ENCODE data around the gene SLC7A5.
A peak's percentile ranks its signal among the peaks of the same experiment; 100 is the strongest.

Gene SLC7A5

DNA sequence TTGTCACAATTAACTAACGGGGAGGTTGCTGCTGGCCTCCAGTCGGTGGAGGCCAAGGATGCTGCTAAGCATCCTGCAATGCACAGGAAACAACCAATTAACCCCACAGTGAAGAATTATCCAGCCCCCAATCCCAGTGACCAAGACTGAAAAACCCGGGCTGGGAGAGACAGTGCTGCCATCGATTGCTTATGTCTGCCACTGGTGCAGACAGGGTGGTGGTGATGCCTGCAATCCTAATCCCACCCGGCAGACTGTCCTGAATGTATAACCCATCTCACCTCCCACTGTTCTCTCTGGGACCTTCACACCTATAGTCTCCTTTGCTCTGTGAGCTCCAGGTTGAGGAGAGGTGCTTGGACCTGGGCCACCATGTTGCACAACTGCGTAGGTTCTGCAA is 61.2 kb downstream of the SLC7A5 start:
- TF ChIP-seq ZFX (IDR thresholded peaks at IDR 0.05) = no peak
- TF ChIP-seq, protein P1, sequence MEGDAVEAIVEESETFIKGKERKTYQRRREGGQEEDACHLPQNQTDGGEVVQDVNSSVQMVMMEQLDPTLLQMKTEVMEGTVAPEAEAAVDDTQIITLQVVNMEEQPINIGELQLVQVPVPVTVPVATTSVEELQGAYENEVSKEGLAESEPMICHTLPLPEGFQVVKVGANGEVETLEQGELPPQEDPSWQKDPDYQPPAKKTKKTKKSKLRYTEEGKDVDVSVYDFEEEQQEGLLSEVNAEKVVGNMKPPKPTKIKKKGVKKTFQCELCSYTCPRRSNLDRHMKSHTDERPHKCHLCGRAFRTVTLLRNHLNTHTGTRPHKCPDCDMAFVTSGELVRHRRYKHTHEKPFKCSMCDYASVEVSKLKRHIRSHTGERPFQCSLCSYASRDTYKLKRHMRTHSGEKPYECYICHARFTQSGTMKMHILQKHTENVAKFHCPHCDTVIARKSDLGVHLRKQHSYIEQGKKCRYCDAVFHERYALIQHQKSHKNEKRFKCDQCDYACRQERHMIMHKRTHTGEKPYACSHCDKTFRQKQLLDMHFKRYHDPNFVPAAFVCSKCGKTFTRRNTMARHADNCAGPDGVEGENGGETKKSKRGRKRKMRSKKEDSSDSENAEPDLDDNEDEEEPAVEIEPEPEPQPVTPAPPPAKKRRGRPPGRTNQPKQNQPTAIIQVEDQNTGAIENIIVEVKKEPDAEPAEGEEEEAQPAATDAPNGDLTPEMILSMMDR (conservative IDR thresholded peaks at IDR 0.05) = no peak
- no peak overlapping the region for H3K27ac ChIP-seq

DNA sequence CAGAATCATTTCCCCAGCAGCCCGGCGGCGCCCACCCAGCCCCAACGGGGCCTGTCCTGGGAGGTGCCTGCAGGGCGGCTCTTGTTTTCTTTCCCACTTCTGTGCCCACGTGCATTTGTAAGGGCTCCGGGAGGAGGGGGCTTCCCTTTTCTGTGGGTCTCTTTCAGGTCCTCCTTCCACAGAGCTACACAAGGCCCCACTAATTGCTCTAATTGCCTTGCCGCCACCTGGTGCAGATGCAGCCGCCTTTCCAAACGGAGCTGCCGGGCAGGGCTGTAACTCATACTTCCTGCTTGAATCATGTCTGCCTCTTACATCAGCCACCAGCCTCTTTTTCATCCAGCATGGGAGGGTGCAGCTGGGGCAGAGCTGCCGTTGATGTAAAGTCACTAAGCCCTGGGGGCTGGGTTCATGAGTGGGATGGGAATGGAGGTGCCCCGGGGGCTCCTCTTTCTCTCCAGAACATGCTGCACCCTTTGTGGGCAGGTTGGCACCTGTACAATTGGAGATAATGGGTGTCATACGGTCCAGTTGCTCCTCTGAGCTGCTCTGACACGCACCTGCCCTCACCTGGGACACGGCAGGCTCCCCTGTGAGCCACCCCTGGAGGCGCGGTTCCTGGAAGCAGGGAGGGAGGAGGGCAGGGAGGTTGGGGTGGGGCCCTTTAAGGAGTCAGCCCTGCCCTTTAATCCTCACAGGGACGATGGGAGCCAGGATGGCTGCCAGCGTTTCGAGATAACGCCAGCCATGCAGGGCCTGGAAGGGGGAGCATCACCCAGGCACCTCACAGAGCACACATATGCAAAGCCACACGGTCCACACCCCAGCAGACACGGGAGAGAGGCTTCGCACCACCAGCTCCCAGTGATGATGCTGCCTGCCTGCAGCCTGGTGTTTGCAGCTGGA is 62.4 kb downstream of the SLC7A5 start:
- no peak for TF ChIP-seq ZFX (IDR thresholded peaks at IDR 0.05)
- TF ChIP-seq, protein P1 (conservative IDR thresholded peaks at IDR 0.05) = no peak
- peak overlapping the region; percentile 15; the same call in 1 of the 2 replicates for H3K27ac ChIP-seq

DNA sequence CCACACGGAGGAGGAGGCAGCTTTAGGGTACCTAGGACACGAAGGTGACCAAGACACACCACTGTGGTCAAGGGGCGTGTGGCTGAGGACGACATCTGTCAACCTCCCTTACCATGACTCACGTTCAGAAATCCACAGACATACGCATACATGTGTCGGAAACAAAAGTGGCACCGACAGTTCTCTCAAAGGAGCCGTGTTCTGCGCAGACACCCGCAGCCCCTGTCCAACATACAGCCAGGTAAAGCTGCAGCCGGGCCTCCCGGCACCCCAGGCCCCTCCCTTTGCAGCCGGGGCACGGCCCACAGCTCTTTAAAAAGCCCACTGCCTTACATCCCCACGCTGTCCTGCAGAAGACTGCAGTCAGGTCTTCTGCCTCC is 63.1 kb downstream of the SLC7A5 start:
- H3K27ac ChIP-seq = peak overlapping the region; percentile 15; the same call in 1 of the 2 replicates

DNA sequence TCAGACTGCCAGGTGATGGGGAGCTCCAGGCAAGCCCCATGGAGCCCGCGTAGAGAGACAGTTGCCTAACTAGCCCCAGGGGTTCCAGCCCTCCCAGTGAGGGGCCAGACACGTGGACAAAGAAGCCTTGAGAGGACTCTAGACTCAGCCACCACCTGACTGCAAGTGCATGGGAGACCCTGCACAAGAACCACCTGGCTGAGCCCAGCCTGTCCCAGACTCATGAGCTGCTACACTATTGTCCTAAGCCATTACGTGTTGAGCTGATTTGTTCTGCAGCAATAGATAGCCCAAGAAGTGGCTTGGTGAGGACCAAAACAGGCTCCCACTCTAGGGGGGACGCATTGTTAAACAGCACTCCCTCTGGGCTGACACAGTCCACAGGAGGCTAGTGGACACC is 65.9 kb downstream of the SLC7A5 start:
- TF ChIP-seq, protein P1 (conservative IDR thresholded peaks at IDR 0.05) = no peak
- TF ChIP-seq ZFX (IDR thresholded peaks at IDR 0.05) = no peak
- H3K27ac ChIP-seq = no peak overlapping the region

More for the DNA sequence above, 63.1 kb downstream of the SLC7A5 start:
- TF ChIP-seq ZFX (IDR thresholded peaks at IDR 0.05) = no peak
- TF ChIP-seq, protein P1 (conservative IDR thresholded peaks at IDR 0.05) = no peak

DNA sequence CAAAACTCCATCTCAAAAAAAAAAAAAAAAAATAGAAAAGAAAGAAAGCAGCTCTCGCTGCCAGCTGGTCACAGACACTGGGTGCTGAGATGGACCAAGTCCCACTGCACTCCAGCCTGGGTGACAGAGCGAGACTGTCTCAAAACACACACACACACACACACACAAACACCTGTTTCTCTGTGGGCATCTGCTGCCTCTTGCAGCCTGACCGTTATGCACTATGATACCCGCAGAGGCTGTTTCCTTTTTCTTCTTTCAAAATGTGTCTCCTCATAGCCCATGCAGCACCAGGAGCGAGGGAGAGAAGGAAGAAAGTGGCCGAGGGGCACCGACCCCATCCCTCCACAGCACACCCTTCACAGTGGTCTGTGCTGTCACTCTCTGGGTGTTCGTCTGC is 66.6 kb downstream of the SLC7A5 start:
- no peak overlapping the region for H3K27ac ChIP-seq
- TF ChIP-seq, protein P1 (conservative IDR thresholded peaks at IDR 0.05) = no peak
- TF ChIP-seq ZFX (IDR thresholded peaks at IDR 0.05) = no peak

DNA sequence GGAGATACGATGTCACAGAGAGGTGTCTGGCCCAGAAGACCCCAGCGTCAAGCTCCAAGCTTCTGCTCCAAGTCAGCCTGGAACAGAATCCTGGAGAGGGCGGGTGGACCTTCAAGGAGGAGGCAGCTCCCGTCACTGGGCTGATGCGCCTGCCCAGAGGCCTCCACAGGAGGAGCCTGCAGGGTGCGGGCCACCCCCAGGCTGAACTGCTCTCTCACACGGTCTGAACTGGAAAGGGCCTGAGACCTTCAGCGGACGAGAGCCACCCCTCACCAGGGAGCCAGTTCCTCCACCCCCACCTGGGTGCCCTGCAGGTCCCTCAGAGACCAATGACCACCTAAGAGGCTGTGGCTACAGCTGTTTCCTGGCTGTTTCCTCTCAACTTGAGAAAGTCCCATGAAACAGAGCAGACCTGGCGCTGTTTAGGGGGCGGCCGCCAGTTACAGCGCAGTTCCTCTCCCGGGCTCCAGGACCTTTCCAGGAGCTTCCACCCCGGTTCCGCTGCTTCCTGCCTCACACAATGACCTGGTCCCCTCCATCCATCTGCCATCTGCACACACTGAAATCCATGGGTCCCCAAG is 67.5 kb downstream of the SLC7A5 start:
- H3K27ac ChIP-seq = no peak overlapping the region
- TF ChIP-seq, protein P1 (conservative IDR thresholded peaks at IDR 0.05) = no peak
- TF ChIP-seq ZFX (IDR thresholded peaks at IDR 0.05) = no peak

DNA sequence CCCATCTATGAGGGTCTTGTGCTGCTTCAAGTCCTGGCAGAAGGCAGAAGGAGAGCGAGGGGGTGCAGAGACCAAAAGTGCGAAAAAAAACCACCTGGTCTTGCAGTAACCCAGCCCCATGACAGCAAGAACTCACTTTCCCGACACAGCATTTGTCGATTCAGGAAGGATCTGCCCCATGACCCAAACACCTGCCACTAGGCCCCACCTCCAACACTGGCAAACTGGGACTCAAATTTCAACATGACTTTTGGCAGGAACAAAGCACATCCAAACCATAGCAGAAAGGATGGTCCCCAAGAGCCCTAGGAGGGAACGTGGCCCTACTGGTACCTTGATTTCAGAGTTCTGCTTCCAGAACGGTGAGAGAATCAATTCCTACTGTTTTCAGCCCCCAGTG is 68.8 kb downstream of the SLC7A5 start:
- H3K27ac ChIP-seq = no peak overlapping the region
- no peak for TF ChIP-seq ZFX (IDR thresholded peaks at IDR 0.05)
- TF ChIP-seq, protein P1 (conservative IDR thresholded peaks at IDR 0.05) = no peak

All from C4-2B (cell line).